ENCODE data around the gene CTXND2. TPM values are rescaled to one million over a fixed set of nuclear protein-coding genes. Genes with fewer than 3 reads are reported as not detected.

CTXND2 gene
- total and polyA plus RNA-seq, 2 of the 4 experiments (the other 2 are of a cell fraction) = not detected

DNA sequence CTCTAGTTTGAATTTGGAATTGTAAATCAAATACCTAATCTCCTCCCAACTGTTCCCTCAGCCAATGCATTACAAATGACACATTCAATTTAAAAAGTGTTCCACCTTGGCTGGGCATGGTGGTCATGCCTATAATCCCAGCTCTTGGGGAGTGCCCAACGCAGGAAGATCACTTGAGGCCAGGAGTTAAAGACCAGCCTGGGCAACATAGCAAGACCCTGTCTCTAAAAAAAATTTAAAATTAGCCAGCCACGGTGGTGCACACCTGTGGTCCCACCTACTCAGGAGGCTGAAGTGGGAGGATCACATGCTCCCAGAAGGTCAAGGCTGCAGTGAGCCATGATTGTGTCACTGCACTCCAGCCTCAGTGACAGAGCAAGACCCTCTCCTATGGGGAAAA is 14.4 kb upstream of the CTXND2 start:
- Histone ChIP-seq H3K14ac (replicated peaks; ENCODE audit: low read depth, low read length) (no peak overlapping the region), H4K5ac (ENCODE audit: low read depth, low read length) (no peak overlapping the region), H2BK15ac (ENCODE audit: low read depth, low read length) (no peak overlapping the region), H2AK9ac (replicated peaks; ENCODE audit: low read depth, low read length, poor library complexity) (no peak overlapping the region), H4K91ac (ENCODE audit: insufficient read depth, low read depth, low read length) (no peak overlapping the region), H2BK5ac (ENCODE audit: low read depth, low read length, poor library complexity, severe bottlenecking) (no peak overlapping the region), H3K4me2 (ENCODE audit: low read depth, low read length) (no peak overlapping the region), H3K27ac (ENCODE audit: insufficient read depth, low read length) (no peak overlapping the region), H4K20me1 (ENCODE audit: insufficient read depth, low read length) (peaks cover 38% of the 10 kb centered on the region), H4K8ac (ENCODE audit: low read depth in 2 of 2, low read length in 2 of 2) (no peak overlapping the region), H3K18ac (ENCODE audit: low read depth, low read length) (no peak overlapping the region), H2AK5ac (ENCODE audit: low read depth, low read length) (no peak overlapping the region), H3K23ac (ENCODE audit: low read depth, low read length) (no peak overlapping the region), H3K4ac (ENCODE audit: low read depth, low read length) (no peak overlapping the region), H3K4me3 (ENCODE audit: insufficient read depth, low read depth, low read length) (no peak overlapping the region), H3K79me1 (ENCODE audit: low read depth in 1 of 2, low read length in 2 of 2) (peaks cover 26 to 66% of the 10 kb centered on the region in 2 experiments; a peak in 3 of 4 replicates), H2AFZ (replicated peaks; ENCODE audit: low read length, poor library complexity) (no peak overlapping the region), H2BK120ac (ENCODE audit: low read depth, low read length) (no peak overlapping the region), H3K36me3 (ENCODE audit: control insufficient read depth, insufficient read depth, low read length) (peaks cover 21% of the 10 kb centered on the region), H3K4me1 (ENCODE audit: control insufficient read depth, insufficient read depth, low read length) (peaks cover 5% of the 10 kb centered on the region), H3K9me3 (ENCODE audit: control insufficient read depth, insufficient read depth, low read length) (no peaks in the 10 kb centered on the region), H3K27me3 (ENCODE audit: control insufficient read depth, insufficient read depth, low read length) (no peaks in the 10 kb centered on the region), H2BK20ac (ENCODE audit: low read depth, low read length) (no peak overlapping the region), H3K9ac (ENCODE audit: low read depth, low read length) (no peak overlapping the region), H3K56ac (ENCODE audit: extremely low read depth, insufficient read depth, low read length) (no peak overlapping the region), H3K9me1 (ENCODE audit: insufficient read depth, low read length) (peaks cover 11% of the 10 kb centered on the region)
- in situ Hi-C loops (cut with MboI; ENCODE audit: low sequenced_read_pairs) = no loop called here
- BruUV-seq (replicated peaks) = no TSS peak
- ATAC-seq (ENCODE audit: low read depth) (no peak), DNase-seq (no peak)
- CTCF ChIA-PET = no interaction called here
- intact Hi-C loops (cut with micrococcal nuclease) = no loop called here
- 100% methylated on average over 1 of the region's 2 CpGs; no CpG with 5 or more reads in 1 of the 2 experiments for WGBS, 2 experiments (ENCODE audit: extremely low coverage in 2 of 2, insufficient read length in 1 of 2)
- dilution Hi-C loops (cut with HindIII; ENCODE audit: low sequenced_read_pairs, unreplicated experiment) = no loop called here
- TF ChIP-seq MAZ (IDR thresholded peaks at IDR 0.05; ENCODE audit: borderline replicate concordance, low read depth, low read length) (no peak), RCOR1 (IDR thresholded peaks at IDR 0.05; ENCODE audit: insufficient replicate concordance, low read length) (no peak), CHD1 (IDR thresholded peaks at IDR 0.05; ENCODE audit: low read depth, low read length) (no peak), SMC3 (IDR thresholded peaks at IDR 0.05; ENCODE audit: low read depth, low read length) (no peak), MXI1 (IDR thresholded peaks at IDR 0.05; ENCODE audit: borderline replicate concordance, low read depth, low read length) (no peak), NFE2L2 (IDR thresholded peaks at IDR 0.05; ENCODE audit: low read depth, low read length) (no peak)
- TF ChIP-seq, protein P1, sequence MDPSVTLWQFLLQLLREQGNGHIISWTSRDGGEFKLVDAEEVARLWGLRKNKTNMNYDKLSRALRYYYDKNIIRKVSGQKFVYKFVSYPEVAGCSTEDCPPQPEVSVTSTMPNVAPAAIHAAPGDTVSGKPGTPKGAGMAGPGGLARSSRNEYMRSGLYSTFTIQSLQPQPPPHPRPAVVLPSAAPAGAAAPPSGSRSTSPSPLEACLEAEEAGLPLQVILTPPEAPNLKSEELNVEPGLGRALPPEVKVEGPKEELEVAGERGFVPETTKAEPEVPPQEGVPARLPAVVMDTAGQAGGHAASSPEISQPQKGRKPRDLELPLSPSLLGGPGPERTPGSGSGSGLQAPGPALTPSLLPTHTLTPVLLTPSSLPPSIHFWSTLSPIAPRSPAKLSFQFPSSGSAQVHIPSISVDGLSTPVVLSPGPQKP (IDR thresholded peaks at IDR 0.05; ENCODE audit: borderline replicate concordance, low read depth, low read length) = no peak
- POLR2A ChIA-PET (ENCODE audit: unreplicated experiment) = no interaction called here
